GM18858 (cell line): ENCODE results near the gene PIGO.
A peak's percentile ranks its signal among the peaks of the same experiment; 100 is the strongest.

ENCODE experiments used
- ATAC-seq: cut with Tn5 transposase; IDR thresholded peaks from one replicate; pipeline ENCODE4 v1.9.1; 2021; ENCODE audit not compliant: unreplicated experiment

Gene PIGO

DNA sequence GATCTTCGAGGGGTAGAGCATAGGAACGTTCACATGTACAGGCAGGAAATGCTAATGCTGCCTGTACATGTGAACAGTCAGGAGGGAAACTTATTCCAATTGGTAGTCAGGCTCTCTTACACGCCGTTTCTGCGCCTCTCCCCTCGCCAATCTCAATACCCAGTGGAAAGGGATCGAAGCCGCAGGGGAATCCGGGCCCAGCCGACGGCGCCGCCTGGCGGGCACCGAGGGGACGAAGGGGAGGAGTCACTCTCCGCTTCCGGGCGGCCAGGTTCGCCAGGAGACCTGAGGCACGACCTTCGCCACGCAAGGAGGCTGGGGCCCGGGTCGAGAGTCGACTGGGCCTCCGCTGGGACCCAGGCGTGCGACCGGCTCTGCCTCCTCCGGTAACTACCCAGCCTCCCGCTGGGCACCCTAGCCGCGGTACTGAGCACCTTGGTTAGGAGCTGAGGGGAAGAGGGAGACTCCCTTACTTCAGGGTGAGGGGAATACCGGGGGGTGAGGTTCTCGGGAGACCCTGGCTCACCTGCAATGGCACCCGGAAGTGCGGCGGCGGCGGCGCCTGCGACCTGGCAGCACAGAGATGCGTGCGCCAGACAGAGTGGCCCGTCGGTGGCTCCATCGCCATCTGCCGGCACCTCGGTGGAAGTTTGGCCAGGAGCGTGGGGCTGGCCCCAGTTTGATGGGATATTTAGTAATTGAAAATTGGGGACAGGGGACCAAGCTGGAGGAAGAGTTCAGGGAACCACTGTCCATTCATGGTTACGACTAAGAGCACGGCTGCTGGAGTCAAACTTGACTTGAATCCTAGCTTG, at the start of gene PIGO:
TSS of gene PIGO (minus strand) at position 557 of the 815 bp plus-strand sequence. CDS start 1,026 bp downstream, outside the sequence.
- peak; percentile 75 for ATAC-seq

DNA sequence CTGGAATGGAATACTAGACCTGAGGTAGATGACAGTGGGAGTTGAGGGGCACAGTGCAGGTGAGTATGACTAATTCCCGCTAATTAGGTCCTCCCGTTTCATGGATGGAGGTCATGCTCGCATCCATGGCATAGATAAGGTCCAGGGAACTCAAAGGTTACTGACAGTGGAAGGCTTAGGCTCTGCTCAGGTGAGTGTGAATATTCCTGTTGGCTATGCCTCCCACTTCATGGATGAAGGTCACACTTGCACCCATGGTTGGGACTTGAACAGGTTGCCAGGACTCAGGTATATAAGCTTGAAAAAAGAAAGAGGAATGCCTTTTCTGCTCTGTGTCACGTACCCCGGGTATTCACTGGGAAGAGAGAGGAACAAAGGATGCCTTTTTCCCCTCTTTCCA, 45.6 kb upstream of the PIGO start:
- no peak for ATAC-seq

DNA sequence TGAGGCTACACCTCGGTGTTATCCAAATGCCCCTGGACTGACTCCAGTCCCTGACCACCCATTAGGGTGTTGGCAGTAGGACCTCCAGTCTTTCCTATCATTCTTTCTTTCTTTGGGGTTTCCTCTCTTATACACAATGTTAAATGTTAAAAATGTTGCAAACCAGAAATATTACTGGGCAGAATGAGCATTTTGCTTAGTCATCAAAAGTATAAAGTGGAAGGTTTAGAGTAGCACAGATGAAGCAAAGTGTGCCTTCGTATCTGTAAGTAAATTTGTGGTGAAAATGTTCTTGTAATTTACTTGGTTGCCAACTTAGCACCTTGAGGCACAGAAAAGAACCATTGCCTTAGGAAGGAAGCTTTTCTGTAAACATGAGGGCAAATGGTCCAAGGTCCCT, 43.7 kb upstream of the PIGO start:
- ATAC-seq, result no peak

DNA sequence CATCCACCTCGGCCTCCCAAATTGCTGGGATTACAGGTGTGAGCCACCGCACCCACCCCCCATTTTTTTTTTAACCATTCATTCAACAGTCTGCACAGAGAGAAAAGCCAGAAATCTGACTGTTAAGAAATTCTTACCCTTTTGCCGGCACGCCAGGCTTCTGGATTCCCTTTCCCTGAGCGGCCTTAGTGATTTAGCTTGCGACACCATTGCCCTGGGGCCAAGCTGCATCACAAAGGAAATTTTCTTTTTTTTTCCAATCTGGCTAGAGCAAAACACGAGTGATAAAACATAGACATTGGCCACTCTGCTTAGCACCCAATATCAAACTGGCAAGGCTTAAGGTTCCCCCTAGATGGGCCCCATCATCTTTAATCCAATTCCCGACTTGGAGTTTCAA, 40.5 kb upstream of the PIGO start:
- no peak for ATAC-seq

DNA sequence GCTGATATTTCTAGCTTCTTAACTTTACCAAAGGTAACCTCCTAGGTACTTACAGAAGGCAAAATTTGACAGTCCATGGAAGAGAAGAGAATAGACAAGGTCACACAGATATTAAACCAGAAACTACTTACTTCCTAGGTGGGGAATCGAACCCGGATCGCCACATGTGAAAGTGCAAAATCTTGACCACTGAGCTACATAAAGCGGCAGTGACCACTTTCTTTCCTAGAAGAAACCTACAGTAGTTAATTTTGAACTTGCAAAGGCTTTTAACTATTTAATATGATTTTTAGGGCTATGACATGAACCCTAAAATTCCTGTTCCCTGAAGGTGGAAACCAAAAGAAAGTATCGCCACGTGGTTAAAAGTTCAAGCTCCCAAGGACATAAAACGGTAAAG, 39.6 kb upstream of the PIGO start:
- no peak for ATAC-seq

DNA sequence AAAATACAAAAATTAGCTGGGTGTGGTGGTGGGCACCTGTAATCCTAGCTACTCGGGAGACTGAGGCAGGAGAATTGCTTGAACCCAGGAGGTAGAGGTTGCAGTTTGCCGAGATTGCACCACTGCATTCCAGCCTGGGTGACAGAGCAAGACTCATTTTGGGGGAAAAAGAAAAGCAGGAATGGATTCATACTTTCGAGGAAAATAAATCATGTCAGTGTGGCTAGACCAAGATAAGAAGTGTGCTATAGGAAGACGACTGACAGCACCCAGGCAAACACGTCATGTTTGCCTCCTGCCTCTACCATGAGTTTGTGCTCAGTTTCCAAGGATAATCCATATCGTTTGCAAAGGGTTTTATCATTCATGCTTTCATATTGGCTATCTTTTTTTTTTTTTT, 38.5 kb upstream of the PIGO start:
- no peak for ATAC-seq

DNA sequence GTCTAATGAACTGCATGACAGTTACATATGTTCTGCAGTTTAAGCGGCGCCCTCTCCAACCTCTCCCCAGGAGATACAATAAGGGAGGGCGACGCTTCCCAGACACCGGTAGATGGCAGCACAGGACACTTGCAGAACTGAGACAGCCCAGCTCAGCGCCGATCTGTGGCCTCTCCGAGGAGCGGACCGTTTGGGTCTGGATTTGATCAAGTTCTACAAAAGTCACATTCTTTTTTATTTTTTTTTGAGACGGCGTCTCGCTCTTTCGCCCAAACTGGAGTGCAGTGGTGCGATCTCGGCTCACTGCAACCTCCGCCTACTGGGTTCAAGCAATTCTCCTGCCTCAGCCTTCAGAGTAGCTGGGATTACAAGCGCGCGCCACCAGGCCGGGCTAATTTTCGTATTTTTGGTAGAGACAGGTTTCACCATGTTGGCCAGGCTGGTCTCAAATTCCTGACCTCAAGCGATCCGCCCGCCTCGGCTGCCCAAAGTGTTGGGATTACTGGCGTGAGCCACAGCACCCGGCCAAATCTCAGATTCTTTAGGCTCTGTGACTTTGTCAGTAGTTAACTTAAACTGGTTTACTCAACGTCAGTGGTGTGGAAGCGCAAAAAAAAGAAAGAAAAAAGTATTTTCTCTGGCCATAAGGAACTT, 20.6 kb upstream of the PIGO start:
- peak; percentile 41 for ATAC-seq

DNA sequence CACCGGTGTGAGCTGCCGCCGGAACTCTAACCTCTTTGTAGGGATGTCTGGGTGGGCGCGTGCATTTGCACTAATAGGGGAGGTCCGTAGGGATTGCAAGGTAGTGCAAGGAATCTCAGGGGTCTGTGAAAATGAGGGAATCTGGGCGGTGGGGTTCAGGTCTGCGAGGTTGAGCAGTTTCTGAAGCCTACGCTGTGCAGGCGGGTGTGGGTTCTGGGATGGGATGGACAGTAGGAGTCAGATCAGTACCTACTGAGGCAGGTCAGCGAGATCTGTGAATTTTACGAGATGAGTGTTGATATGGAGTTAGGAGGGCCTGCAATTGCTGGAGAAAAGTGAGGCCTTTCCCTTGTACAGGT, 20.1 kb upstream of the PIGO start:
- ATAC-seq, result no peak

DNA sequence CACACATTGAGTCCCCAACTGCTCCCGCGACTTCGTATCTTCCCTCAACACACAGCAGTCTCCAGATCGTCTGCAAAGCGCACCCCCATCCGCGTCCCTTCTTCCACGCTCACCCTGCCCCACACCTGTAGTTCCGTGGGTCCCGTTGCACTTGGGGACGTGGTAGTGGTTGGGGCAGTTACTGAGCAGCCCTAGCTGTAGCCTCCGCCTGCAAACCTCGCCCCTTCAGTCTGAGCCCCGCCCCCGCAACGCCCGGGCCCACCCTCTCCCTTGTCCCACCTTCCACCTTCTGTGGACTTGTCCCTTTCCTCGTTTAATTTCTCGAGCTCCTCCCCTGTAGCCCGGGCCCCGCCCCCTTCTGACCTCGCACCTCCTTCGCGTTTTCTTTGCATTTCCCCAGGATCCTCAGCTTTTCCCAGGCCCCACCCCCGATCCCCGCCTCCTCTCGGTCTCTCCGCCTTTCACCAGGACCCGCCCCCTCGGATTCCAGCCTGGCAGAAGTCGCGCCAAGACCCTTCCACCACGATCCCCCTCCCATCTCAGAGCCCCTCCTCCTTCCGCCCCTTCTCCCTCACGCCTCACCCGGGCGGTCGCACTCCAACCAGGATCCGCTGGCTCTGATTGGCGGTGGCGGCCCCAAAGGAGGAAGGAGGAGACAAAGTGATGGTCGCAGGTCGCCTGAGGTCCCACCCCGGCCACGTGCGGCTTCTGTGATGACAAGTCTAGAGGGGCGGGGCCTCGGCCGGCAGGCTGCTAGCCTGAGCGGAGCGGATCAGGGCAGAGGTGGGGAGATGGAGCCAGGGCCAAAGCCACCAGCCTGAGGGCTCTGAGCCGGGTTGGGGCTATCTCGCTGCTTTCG, 19.5 kb upstream of the PIGO start, which contains the start of gene ATOSB:
TSS of gene ATOSB (minus strand) at position 183 of the 859 bp plus-strand sequence. CDS start 7,588 bp downstream, outside the sequence.
- ATAC-seq, result peak; percentile 43

DNA sequence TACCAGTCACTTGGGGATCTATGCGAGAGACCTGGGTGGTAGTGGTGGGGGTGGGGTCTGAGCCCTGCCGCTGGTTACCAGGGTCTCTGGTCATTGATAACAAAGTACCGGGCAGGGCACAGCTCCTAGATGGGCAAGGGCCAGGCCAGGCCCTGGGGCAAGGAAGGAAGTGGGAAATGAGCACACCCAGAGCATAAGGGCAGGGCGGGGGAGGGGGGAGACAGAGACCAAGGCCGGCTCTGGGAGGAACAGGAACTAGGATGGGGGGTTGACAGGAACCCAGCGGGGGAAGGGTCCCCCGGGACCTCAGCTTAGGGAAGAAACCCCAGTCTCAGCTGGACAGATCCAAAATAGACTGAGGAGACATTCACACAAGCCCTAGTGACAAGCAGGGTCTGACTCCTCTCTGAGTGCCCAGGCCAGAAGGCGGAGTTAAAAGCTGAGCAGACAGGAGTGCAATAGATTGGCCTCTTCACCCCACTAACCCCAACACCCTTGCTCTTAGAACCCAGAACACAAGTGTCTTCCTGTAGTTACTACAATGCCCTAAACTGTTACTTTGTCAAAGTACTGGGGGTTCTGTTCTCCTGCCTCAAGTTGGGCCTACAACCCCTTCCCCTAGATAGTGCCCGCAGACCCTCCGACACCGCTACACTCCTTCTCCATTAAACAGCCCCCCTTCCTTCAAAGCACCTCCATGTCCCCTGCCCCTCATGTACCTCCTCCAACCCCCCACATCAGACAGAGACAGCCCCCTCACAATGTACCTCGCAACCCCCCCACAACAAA, 18.6 kb upstream of the PIGO start:
- no peak for ATAC-seq

DNA sequence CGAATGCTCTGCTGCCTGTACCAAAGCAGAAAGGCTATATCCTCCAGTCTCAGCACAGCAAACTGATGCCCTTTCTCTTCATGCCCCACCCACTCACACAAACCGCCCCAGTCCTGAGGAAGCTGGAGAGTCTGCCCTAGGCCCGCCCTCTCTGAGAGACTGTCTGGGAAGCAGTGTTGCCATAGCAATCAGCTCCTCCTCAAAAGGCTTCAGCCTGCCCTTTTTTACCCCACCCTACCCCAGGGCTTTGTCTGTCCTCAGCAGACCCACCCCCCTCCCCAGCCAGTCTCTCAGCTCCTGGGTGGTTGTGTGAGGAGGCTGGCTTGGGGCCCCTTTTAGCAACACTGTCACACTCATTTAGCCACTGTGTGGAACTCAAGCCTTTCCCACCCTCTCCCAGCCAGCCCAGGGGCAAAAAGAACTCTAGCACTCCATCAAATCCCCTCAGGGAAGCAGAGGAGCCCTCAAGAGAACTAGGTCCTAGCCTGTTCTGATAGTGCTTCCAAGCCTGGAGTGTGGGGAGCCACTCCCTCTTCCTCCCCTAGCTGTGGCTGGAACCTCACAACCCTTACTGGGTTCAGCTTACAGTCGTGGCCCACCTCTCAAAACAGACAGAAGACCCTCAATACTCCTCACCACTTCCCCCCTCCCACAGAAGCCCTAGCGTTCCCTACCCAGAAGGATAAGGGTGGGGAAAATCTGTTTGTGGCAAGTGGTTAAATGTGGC, 17.9 kb upstream of the PIGO start:
- no peak for ATAC-seq

DNA sequence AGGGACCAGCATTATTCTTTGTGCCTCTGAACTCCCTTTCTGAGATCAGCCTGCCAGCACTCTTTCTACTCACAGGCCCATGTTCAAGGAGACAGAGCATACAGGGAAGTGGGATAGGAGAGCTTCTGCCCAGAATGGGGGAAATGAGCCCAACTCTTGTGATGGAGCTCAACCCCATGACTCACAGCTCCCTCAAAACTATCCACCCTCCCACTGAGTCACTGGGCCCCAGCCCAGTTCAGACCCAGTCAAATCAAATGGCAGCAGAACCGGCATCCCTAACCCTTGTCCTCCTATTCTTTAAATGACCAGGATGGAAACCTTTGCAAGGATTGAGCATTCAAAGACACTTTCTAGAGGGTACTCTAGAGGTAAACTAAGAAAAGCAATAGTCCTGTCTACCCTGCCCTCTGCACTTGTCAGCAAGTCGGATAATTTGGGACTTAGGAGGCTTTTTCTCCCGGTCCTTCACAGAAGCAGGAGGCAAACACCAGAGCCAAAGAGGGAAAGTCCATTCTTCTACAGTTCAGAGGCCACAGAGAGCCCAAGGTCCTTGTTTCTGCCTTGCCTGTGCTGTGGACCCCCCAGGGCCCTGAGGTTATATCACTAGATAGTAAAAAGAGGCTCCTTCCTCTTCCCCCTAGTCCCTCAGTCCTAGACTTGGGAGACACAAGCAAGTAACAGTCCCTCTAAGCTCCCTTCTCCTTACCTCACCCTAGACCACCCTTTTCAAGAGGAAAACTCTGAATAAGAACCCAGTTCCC, 16.0 kb upstream of the PIGO start:
- ATAC-seq, result no peak

DNA sequence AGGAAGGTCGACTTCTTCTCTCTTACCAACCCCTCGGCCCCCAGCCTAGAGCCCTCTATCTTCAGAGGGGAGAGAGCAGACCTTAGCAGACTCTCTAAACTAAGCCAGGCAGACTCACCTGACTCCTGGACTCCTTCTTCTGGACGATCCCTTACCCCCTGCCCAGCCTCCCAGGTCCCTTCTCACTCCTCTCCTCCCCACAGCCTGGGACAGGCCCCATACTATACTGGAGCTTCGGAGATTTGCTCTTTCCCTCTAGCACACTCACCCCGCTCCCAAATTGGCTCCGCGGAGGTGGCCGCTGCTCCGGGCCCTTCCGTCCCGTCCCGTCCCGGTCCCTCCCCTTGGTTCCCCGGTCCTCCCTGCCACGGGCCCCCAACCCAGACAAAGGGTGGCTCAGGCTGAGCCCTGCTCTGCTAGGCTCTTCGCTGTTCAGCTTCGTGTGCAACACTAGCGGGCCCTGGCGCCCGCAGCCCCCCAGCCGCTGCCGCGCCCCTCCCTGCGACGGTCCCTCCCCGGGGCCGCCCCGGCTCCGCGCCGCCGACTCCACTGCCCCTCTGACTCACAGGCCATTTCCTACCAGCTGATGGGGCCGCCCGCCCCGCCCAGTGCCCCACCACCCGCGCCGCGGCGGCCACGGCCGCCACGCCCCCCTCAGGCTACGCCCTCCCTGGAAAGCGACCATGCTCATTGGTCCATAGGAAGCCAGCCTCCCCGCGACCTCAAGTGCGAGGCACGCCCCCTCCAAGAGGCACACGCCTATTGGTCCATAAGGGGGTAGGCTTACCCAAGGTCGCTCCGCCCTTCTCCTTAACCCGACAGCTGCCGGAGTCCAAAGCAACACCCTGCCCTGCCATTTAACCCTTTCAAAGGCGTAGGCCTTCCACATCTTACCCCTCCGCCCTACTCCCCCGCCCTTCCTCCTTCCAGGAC, 14.9 kb upstream of the PIGO start:
- peak; percentile 63 for ATAC-seq

DNA sequence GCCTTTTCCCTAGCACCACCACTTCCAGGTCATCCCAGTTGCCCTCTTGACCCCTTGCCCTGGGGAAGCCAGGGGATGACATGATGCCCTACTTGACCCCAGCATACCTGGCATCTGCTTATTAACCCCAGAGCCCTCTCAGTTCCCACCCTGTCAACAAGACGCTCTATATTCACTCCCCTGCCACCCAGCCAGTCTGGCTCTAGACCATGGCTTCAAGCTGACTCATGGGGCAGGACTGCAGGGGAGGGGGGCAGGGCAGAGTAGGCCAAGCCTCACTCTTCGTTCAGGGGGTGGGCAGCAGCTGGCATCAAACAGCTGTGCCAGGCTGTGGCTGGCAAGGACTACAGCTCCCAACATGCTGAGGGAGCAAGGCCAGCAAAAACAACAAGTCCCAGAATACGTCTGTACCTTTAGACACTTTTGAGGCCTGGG, 14.0 kb upstream of the PIGO start:
- ATAC-seq, result no peak

DNA sequence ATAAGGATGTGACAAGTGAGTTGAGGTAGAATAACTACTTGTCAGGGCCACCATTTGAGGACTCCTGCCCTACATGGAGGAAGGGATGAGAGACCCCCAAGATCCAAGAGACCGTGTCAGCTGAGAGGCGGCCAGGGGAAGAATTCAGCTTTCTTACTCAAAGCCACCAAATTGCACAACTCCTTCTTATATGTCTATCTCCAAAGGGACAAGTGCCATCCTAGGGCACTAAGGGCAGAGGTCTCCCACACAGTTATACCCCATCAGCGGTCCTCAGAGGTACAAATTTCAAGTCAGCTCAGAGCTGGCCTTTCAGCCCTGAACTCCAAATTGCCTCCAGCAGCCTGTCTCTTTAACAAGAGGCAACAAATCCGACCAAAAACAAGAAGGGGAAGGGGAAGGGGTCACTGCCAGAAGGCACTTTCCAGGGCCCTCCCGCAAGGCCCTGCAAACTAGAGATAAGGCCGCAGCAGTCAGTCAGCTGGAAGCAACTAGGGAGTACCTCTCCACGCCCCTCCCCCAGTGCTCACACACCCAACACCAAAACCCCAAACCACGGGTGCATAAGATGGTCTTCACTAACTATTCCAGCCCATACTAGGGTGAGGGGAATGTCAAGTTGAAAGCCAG, 12.7 kb upstream of the PIGO start:
- no peak for ATAC-seq

DNA sequence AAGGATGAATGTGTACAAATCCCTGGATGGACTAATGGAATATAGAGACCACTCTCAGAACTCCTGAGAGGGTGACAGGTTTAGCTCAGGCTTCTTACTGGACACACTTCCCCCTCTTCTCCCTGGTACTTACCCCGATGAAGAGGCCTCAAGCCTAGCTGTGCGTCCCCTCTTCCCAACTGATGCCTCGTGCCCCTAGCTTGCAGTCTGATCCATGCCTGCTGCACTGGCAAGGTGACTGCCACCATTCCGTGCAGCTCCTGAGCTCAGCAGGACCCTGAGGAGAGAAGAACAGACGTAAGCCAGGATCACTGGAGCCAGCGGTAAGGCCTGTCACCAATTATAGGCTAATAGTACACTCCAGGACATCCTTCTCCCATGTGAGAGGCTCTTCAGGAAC, 12.1 kb upstream of the PIGO start:
- ATAC-seq, result no peak
